ENCODE measurements around the gene CERS6. TPM values are rescaled to one million over a fixed set of nuclear protein-coding genes. Genes with fewer than 3 reads are reported as not detected.

Gene CERS6
- total RNA-seq, 2 experiments from 2014 or later, result 11.9 to 12.2 TPM

GRCh38 chr2:168698969-168699368 lies 242.9 kb downstream of the CERS6 start:
- no peaks in the 10 kb centered on the region for H3K4me1 Mint-ChIP-seq
- DNase-seq (no peak), ATAC-seq (ENCODE audit: low read depth) (no peak)
- H3K4me3 Mint-ChIP-seq, result no peak overlapping the region
- H3K36me3 Mint-ChIP-seq, result peaks cover 28% of the 10 kb centered on the region
- no peak overlapping the region for H3K27ac Mint-ChIP-seq
- POLR2A ChIA-PET, result no interaction called here
- H3K9me3 Mint-ChIP-seq, result peaks cover 2% of the 10 kb centered on the region
- H3K27me3 Mint-ChIP-seq, result no peaks in the 10 kb centered on the region

DNA sequence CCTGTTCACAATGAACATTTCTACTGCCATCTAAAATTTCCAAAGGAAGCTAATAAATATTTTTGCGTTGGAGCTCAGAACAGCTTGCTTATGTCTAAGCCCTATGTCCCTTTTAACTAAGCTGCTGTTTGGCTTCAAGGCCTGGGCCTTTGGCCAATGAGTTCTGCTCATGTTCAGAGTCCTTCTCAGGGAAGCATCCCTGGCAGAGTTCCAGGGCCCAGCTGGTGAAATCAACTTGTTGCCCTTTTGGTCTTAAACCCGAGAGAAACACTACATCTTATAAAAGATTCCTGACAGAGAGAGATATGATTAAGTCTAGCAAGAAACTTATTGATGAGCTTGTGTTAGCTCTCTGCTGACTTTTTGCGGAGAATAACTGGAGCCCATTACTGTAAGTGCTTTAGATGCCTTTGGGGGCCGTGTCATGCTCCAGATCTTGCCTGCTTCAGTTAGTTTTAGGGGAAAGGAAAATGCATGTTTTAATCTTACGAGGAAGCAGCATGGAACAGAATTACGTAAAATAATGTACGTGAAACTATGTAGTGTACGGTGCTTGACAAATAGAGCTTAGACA lies 243.9 kb downstream of the CERS6 start:
- peaks cover 26% of the 10 kb centered on the region for H3K36me3 Mint-ChIP-seq
- no peak overlapping the region for H3K4me3 Mint-ChIP-seq
- H3K4me1 Mint-ChIP-seq, result no peaks in the 10 kb centered on the region
- H3K27ac Mint-ChIP-seq, result no peak overlapping the region
- no peaks in the 10 kb centered on the region for H3K27me3 Mint-ChIP-seq
- peaks cover 2% of the 10 kb centered on the region for H3K9me3 Mint-ChIP-seq
- ATAC-seq (ENCODE audit: low read depth) (no peak), DNase-seq (no peak)
- POLR2A ChIA-PET, result no interaction called here

- Mint-ChIP-seq H3K4me3 (no peak overlapping the region), H3K9me3 (peaks cover 2% of the 10 kb centered on the region), H3K27me3 (no peaks in the 10 kb centered on the region), H3K4me1 (no peaks in the 10 kb centered on the region), H3K27ac (no peak overlapping the region), H3K36me3 (peaks cover 21% of the 10 kb centered on the region)
- POLR2A ChIA-PET, result no interaction called here
- no peak for ATAC-seq (ENCODE audit: low read depth)
- no peak for DNase-seq
Measured at GRCh38 chr2:168700615-168701245, 244.7 kb downstream of the CERS6 start.

- Mint-ChIP-seq H3K36me3 (peaks cover 10% of the 10 kb centered on the region), H3K27ac (no peak overlapping the region), H3K4me1 (no peaks in the 10 kb centered on the region), H3K27me3 (no peaks in the 10 kb centered on the region), H3K4me3 (no peak overlapping the region), H3K9me3 (peaks cover 2% of the 10 kb centered on the region)
- POLR2A ChIA-PET, result no interaction called here
- DNase-seq, result no peak
- no peak for ATAC-seq (ENCODE audit: low read depth)
Measured at GRCh38 chr2:168702579-168702978, 246.5 kb downstream of the CERS6 start.

DNA sequence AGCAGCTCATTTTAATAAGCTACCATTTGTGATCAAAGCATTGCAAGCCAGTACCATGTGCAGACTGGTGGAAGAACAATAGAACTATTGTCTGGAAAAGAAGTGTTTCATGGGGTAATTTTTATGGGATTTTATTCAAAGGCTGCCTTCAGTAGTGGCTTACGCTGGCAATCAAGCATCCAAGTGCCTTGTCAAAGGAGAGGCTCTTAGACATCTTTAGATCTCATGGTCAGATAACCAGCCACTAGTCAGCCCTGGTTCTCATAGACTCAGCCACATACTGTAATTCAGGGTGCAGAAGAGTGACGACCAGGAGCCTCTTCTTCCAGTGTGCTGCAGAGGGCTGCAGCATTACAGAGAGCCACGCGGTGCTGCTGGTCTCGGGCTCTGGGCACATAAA lies 247.9 kb downstream of the CERS6 start:
- H3K27ac Mint-ChIP-seq, result no peak overlapping the region
- POLR2A ChIA-PET, result interaction anchor here (0.7 kb wide), 1 partner anchor 1361 kb away, joined by 4 read pairs; no protein-coding TSS in a partner anchor

GRCh38 chr2:168705534-168706470 lies 249.7 kb downstream of the CERS6 start:
- POLR2A ChIA-PET, result no interaction called here
- Mint-ChIP-seq H3K4me3 (no peak overlapping the region), H3K27ac (no peak overlapping the region), H3K9me3 (no peaks in the 10 kb centered on the region), H3K4me1 (no peaks in the 10 kb centered on the region), H3K36me3 (no peaks in the 10 kb centered on the region), H3K27me3 (no peaks in the 10 kb centered on the region)
- ATAC-seq (ENCODE audit: low read depth), result no peak
- DNase-seq, result no peak

More for the DNA sequence above, 247.9 kb downstream of the CERS6 start:
- DNase-seq (no peak), ATAC-seq (ENCODE audit: low read depth) (no peak)
- no peaks in the 10 kb centered on the region for H3K9me3 Mint-ChIP-seq
- H3K27me3 Mint-ChIP-seq, result no peaks in the 10 kb centered on the region
- H3K36me3 Mint-ChIP-seq, result peaks cover 3% of the 10 kb centered on the region
- no peak overlapping the region for H3K4me3 Mint-ChIP-seq
- H3K4me1 Mint-ChIP-seq, result no peaks in the 10 kb centered on the region

- H3K27me3 Mint-ChIP-seq, result no peaks in the 10 kb centered on the region
- POLR2A ChIA-PET, result no interaction called here
- H3K36me3 Mint-ChIP-seq, result no peaks in the 10 kb centered on the region
- ATAC-seq (ENCODE audit: low read depth) (no peak), DNase-seq (no peak)
- H3K27ac Mint-ChIP-seq, result no peak overlapping the region
- H3K9me3 Mint-ChIP-seq, result no peaks in the 10 kb centered on the region
- no peak overlapping the region for H3K4me3 Mint-ChIP-seq
- H3K4me1 Mint-ChIP-seq, result peaks cover under 1% of the 10 kb centered on the region
Measured at GRCh38 chr2:168706806-168707205, 250.7 kb downstream of the CERS6 start.

- Mint-ChIP-seq H3K27ac (no peak overlapping the region), H3K36me3 (no peaks in the 10 kb centered on the region), H3K4me1 (peaks cover 2% of the 10 kb centered on the region), H3K4me3 (no peak overlapping the region), H3K9me3 (no peaks in the 10 kb centered on the region), H3K27me3 (no peaks in the 10 kb centered on the region)
- POLR2A ChIA-PET, result no interaction called here
- ATAC-seq (ENCODE audit: low read depth) (no peak), DNase-seq (no peak)
Measured at GRCh38 chr2:168708080-168708479, 252.0 kb downstream of the CERS6 start.

GRCh38 chr2:168710754-168711467 lies 254.8 kb downstream of the CERS6 start:
- no peak overlapping the region for H3K4me3 Mint-ChIP-seq
- H3K4me1 Mint-ChIP-seq, result peaks cover 2% of the 10 kb centered on the region
- POLR2A ChIA-PET, result no interaction called here
- ATAC-seq (ENCODE audit: low read depth) (no peak), DNase-seq (no peak)
- H3K9me3 Mint-ChIP-seq, result no peaks in the 10 kb centered on the region
- no peak overlapping the region for H3K27ac Mint-ChIP-seq
- H3K36me3 Mint-ChIP-seq, result peaks cover 7% of the 10 kb centered on the region
- H3K27me3 Mint-ChIP-seq, result no peaks in the 10 kb centered on the region

- peaks cover 2% of the 10 kb centered on the region for H3K4me1 Mint-ChIP-seq
- H3K27me3 Mint-ChIP-seq, result no peaks in the 10 kb centered on the region
- no peak overlapping the region for H3K27ac Mint-ChIP-seq
- POLR2A ChIA-PET, result no interaction called here
- DNase-seq (no peak), ATAC-seq (ENCODE audit: low read depth) (no peak)
- H3K9me3 Mint-ChIP-seq, result no peaks in the 10 kb centered on the region
- H3K4me3 Mint-ChIP-seq, result no peak overlapping the region
- peaks cover 9% of the 10 kb centered on the region for H3K36me3 Mint-ChIP-seq
Measured at GRCh38 chr2:168712053-168712452, 256.0 kb downstream of the CERS6 start.

- Mint-ChIP-seq H3K4me1 (peaks cover 11% of the 10 kb centered on the region), H3K9me3 (no peaks in the 10 kb centered on the region), H3K4me3 (no peak overlapping the region), H3K27ac (no peak overlapping the region), H3K36me3 (peaks cover 9% of the 10 kb centered on the region), H3K27me3 (no peaks in the 10 kb centered on the region)
- DNase-seq (no peak), ATAC-seq (ENCODE audit: low read depth) (no peak)
- POLR2A ChIA-PET, result no interaction called here
Measured at GRCh38 chr2:168713325-168713724, 257.3 kb downstream of the CERS6 start.

- ATAC-seq (ENCODE audit: low read depth) (no peak), DNase-seq (no peak)
- no peak overlapping the region for H3K27ac Mint-ChIP-seq
- H3K9me3 Mint-ChIP-seq, result no peaks in the 10 kb centered on the region
- peaks cover 23% of the 10 kb centered on the region for H3K36me3 Mint-ChIP-seq
- POLR2A ChIA-PET, result no interaction called here
- no peak overlapping the region for H3K4me3 Mint-ChIP-seq
- H3K4me1 Mint-ChIP-seq, result peaks cover 15% of the 10 kb centered on the region
- H3K27me3 Mint-ChIP-seq, result no peaks in the 10 kb centered on the region
Measured at GRCh38 chr2:168715849-168716248, 259.8 kb downstream of the CERS6 start.

DNA sequence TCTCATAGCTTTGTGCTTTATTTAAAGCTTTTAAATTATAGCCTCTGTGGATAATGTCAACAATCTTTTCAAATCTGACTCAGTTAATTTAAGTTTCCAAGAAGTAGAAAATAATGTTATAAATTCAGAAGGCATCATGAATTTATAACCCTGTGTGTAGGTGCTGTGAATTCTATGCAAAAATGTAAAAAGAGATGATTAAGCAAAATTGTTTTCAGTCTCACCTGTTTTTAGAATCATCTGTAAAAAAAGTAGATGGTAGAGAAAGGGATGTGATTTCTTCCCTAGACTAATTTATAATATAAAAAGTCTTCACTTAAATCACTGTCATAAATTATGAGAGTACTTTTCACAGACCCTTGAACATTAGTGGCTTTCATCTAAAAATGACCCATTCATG lies 260.8 kb downstream of the CERS6 start:
- no peak overlapping the region for H3K27ac Mint-ChIP-seq
- H3K36me3 Mint-ChIP-seq, result peaks cover 26% of the 10 kb centered on the region
- H3K4me3 Mint-ChIP-seq, result no peak overlapping the region
- no peak for DNase-seq
- POLR2A ChIA-PET, result no interaction called here
- no peaks in the 10 kb centered on the region for H3K9me3 Mint-ChIP-seq
- peaks cover 15% of the 10 kb centered on the region for H3K4me1 Mint-ChIP-seq
- ATAC-seq (ENCODE audit: low read depth), result no peak
- H3K27me3 Mint-ChIP-seq, result no peaks in the 10 kb centered on the region

All from activated naive CD8-positive, alpha-beta T cell treated with anti-CD3 and anti-CD28 coated beads, Interleukin-2, amount 10 ng/mL, durations not matched to agents 7 days and 5 days (primary cell).